ENCODE measurements around the gene ZAR1.

DNA sequence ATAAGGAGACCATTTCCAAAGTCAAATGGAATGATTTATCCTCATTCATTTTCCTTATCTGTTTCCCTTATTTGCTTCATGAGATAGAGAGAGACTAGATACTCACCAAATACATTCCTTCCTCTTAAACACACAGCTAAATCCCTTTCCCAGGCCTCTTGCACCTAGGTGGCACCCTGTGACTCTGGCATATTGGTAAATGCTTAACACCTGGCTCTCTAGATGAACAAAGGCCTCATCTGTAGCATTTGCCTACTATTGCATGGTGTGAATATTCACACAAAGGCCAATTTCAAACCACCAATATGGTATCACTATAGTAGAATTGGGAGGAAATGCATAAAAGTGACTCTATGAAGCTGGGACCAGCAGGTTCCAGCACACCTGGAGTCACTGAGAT is 29.1 kb upstream of the ZAR1 start:
- TF ChIP-seq CTBP1 (IDR thresholded peaks at IDR 0.05; ENCODE audit: borderline replicate concordance) (no peak), ARNT (IDR thresholded peaks at IDR 0.05) (no peak), ELF4 (IDR thresholded peaks at IDR 0.05) (no peak), NFRKB (IDR thresholded peaks at IDR 0.05) (no peak)

Data from HEK293T (cell line).